NCI-H1417 treated with DMSO at 0.1 percent for 48 hours (cell line): ENCODE data around the gene ITGA2B.
"Not testable (repeated sequence)": the region's sequence is repeated elsewhere in the genome, so short reads cannot be mapped to it uniquely, and the experiment has no call there.

Source experiments
- DNase-seq: peaks from one replicate; lab custom pipeline; 2025; lab: John Stamatoyannopoulos, UW

The ITGA2B gene

GRCh38 chr17:44390250-44390870, 911 bp upstream of the ITGA2B start:
- no peak for DNase-seq

- DNase-seq: no peak
Observed at GRCh38 chr17:44389723-44390202, 314 bp upstream of the ITGA2B start.

DNA sequence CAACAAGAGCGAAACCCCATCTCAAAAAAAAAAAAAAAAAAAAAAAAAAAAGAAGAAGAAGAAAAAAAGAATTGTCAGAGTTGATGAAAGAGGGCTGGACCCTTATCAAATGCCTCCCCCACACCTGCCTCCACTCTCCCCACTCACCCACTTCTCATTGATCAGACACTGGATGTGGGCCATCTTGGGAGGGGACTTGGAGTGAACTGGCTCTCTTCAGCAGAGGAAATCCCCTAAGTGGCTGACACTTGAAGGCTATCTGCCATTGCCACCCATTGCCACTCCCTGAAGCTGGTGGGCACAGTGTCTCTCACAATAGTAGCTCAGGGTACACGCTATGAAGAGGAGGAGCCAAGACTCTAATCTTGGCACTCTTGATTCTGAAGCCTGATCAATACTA, 1.6 kb downstream of the ITGA2B start:
- DNase-seq: no peak

GRCh38 chr17:44386182-44386525, 3.3 kb downstream of the ITGA2B start:
- DNase-seq: no peak

DNA sequence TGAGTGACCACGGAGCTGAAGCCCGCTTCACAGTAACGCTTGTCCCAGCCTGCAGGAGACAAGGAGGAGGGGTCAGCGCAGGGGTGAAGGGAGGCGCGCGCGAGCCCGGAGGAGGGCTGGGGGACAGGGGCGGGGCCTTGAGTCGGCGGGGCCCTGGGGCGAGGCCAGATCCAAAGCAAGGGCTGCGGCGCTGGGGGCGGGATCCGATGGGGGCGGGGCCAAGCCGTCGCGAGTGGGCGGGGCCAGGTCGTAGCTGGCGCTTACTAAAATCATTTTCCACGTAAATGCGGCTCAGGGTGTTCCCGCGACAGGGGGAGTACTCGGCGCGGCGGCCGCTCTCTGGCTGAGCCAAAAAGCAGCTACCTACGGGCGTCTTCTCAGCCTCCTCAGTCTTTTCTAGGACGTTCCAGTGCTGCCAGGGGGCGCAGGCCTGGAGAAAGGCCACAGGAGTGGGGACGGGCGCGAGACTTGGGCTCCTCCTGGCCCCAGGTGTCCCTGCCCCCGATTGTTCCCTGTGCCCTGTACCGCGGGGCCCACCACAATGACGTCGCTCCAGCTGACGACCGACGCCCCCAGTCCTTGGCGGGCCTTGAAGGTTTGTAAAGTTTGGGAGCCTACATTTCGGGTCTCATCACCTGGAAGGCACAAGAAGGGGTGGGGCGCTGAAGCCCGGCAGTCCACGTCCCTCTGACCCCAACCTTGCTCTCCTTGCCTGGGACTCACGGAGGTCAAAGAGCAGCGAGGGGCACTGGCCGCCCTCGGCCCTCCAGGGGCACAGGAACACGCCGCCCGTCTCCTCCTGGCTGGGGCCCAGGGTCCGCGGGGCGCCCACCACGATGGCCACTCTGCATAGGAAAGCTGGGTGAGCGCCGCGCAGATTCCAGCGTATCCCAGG, 3.9 kb downstream of the ITGA2B start:
- peak; percentile 58 for DNase-seq

DNA sequence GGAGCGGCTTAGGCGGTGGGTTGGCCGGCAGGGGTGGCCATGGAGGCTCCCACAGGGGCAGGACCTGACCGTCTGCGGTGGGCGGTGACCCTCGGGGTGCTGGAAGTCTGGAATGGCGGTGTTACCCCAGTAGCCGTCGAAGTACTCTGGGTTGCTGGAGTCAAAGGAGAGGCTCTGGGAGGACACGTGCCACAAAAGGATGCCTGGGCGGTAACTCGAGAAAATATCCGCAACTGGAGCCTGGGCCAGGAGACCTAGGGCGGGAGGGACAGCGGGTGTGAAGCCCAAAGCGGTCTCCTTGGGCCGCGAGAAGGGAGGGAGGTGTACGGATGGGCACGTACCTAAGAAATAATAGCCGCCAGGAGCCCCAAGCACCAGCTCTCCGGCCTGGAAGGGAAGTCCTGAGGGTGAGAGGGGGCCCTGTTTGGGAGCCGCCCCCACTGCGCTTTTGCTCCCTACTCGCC, 4.6 kb downstream of the ITGA2B start:
- no peak for DNase-seq

- no peak for DNase-seq
Observed at GRCh38 chr17:44384281-44384822, 5.1 kb downstream of the ITGA2B start.

- DNase-seq: no peak
Observed at GRCh38 chr17:44383861-44384260, 5.6 kb downstream of the ITGA2B start.

GRCh38 chr17:44383363-44383762, 6.1 kb downstream of the ITGA2B start:
- DNase-seq: no peak

- DNase-seq: no peak
Observed at GRCh38 chr17:44382917-44383316, 6.5 kb downstream of the ITGA2B start.

- DNase-seq: no peak
Observed at GRCh38 chr17:44381810-44382305, 7.6 kb downstream of the ITGA2B start.

DNA sequence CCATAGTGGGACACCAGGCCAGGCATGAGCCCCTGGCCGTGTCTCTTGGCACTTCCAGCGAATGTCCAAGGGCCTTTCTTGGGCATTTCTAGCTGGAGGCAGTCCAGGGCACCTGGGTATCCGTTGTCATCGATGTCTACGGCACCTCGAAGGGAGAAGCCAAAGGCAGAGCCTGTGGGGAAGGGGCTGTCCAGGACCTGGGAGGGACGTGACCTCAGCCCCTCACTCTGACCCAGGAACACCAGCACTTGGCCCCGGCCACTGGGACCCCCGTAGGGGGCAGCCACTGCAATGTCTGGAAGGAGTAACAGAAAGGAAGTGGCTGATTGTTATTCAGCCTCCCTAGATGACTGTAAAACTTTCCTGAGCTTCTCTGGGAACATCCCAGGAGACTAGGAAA, 8.7 kb downstream of the ITGA2B start:
- no peak for DNase-seq

GRCh38 chr17:44379887-44380286, 9.6 kb downstream of the ITGA2B start:
- DNase-seq: no peak

DNA sequence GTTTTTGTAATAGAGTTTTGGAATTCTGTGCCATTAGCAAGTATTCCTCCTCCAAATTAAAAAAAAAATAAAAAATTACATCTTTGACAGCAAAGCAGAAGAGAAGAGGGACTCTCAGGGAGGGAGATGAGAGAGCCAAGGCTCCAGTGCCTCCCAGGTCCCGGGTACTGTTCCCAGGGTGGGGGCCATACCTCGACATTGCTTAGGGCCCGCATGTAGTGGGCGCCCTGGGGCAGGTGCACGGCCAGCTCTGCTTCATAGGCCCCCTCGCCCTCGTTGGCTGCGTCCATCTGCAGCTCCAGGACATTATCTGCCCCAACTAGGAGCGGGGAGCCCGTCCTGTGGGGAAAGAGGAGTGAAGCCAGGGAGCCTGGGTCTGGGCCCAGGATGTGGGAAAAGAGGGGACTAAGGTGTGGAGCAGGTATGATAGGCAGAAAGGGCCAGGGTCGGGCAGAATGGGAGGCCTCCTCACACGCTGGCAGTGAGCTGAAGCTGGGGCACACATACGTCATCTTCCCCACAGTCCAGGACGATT, 11.2 kb downstream of the ITGA2B start:
- DNase-seq: no peak

GRCh38 chr17:44376779-44377178, 12.7 kb downstream of the ITGA2B start:
- no peak for DNase-seq

- no peak for DNase-seq
Observed at GRCh38 chr17:44376124-44376523, 13.3 kb downstream of the ITGA2B start.

DNA sequence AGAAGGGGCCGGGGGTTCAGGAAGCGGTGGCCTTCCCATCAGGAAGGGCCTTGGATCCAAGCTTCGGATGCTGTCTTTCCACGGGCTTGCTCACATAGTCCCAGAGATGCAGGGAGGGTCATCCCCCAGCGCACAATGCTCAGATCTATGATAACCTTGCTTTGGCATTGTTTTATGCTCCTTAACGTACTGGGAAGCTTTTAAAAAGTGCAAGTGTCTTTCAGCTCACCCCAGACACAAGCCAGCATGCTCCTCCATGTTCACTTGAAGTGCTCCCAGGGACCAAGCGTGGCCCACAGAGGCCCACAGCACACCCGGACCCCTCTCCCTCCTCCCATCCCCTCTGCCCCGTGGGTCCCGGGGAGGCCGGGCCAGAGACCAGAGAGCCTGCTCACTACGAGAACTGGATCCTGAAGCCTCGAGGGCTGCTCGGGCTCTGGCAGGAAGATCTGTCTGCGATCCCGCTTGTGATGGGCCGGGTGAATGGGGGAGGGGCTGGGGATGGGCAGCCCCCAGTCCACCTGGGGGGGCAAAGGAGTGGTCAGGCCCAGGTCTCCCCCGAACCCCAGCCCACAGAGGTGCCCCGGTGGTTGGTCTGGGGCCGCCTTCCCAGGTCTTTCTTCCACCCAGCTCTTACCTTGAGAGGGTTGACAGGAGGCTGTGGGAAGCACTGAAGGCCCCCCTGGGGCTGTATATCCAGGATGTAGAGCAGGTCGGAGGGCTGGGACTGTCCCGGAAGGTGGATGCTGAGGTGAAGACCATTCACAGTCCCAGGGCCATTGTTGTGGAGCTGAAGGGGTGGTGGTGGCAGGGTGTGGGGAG, 14.0 kb downstream of the ITGA2B start:
- no peak for DNase-seq

- DNase-seq: no peak
Observed at GRCh38 chr17:44374306-44375195, 14.9 kb downstream of the ITGA2B start.

DNA sequence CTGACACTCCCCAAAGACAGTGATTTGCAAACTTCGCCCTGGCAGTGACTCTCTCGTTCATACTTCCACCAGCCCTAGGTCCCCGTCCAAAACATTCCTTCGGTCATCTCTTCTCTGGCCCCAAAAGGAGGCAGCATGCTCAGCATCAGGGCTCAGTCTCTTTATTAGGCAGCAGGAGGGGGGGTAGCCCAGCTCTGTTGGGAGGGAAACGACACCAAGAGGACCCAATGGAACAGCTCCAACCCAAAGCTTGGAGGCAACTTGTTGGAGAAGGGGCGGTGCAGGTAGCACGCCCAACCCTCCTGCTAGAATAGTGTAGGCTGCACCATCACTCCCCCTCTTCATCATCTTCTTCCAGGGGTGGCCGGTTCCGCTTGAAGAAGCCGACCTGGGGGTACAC, 17.4 kb downstream of the ITGA2B start:
- no peak for DNase-seq

DNA sequence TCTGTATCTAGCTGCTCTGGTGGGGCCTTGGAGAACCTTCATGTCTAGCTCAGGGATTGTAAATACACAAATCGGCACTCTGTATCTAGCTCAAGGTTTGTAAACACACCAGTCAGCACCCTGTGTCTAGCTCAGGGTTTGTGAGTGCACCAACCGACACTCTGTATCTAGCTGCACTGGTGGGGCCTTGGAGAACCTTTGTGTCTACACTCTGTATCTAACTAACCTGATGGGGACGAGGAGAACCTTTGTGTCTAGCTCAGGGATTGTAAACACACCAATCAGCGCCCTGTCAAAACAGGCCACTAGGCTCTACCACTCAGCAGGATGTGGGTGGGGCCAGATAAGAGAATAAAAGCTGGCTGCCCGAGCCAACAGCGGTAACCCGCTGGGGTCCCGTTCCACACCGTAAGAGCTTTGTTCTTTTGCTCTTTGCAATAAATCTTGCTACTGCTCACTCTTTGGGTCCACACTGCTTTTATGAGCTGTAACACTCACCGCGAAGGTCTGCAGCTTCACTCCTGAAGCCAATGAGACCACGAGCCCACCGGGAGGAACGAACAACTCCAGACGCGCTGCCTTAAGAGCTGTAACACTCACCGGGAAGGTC, 19.9 kb downstream of the ITGA2B start:
- DNase-seq: not testable (repeated sequence)
